NT2/D1 (cell line): ENCODE measurements around the gene CDK2.

Experiments used
- YY1 ChIP-seq: IDR thresholded peaks from 2 replicates; pipeline ENCODE4 v1.6.1; 2011; ENCODE audit not compliant: insufficient read length, insufficient read depth
- ZNF274 ChIP-seq: IDR thresholded peaks from 2 replicates; pipeline ENCODE4 v1.6.1; 2011; ENCODE audit warnings: mild to moderate bottlenecking, low read depth, low read length

DNA sequence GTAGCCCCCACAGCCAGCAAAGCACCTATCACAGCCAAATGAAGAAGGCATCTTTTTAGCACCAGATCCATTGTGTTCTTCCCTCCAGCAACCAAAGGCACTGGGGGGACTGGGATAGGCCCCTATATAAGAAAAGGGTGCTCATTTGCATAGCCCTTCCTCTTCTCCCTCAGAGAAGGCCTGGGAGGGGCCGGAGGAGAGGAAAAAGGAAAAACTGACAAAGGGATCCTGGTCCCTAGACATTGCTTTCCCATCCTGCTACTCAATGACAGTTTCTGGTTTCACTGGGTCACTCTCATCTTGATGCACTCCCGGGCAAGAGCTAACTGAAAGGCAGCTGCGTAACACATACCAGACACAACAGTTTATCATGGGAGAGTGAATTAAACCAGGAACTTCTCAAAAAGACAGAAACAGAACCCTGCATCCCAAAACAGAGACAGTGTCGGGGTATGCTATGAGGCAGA, 656 bp upstream of the CDK2 start, which contains the start of gene PMEL:
- TF ChIP-seq YY1 (no peak), ZNF274 (no peak)
